Thyroid gland (tissue), 4 donors: Measurements from ENCODE around the gene FNDC11. TPM values are rescaled to one million over a fixed set of nuclear protein-coding genes. Genes with fewer than 3 reads are reported as not detected.

Source experiments
- DNase-seq, 2 donors: peaks; one replicate each; pipeline ENCODE4 v3.0.0-alpha.2; 2019
- H3K27ac ChIP-seq, 3 donors: fragments of 200-600 bp; sonication (generic); 1 replicate in 2 of 3; 2 replicates in 1 of 3; pipeline ENCODE4 v1.5.1; 2016 to 2019; ENCODE audit warnings: mild to moderate bottlenecking in 1 of 3, moderate library complexity in 1 of 3
- H3K27me3 ChIP-seq: fragments of 200-600 bp; sonication (generic); one replicate; pipeline ENCODE4 v1.5.1; 2019
- H3K36me3 ChIP-seq, 2 donors: fragments of 200-600 bp; sonication (generic); one replicate each; pipeline ENCODE4 v1.5.1; 2016 to 2019
- H3K4me1 ChIP-seq, 2 donors: fragments of 200-600 bp; sonication (generic); one replicate each; pipeline ENCODE4 v1.5.1; 2017 to 2019
- H3K4me3 ChIP-seq, 3 donors: fragments of 200-600 bp; sonication (generic); replicated peaks in 1 of 3; 1 replicate in 2 of 3; 2 replicates in 1 of 3; pipeline ENCODE4 v1.5.1; 2016; ENCODE audit warnings: mild to moderate bottlenecking in 1 of 3
- H3K9me3 ChIP-seq: fragments of 200-600 bp; sonication (generic); one replicate; pipeline ENCODE4 v1.5.1; 2017
- CTCF ChIP-seq, 6 experiments: fragments of 200-600 bp in 3 of 6; fragments of 450-650 bp in 3 of 6; sonication (generic) in 3 of 6; IDR thresholded peaks; one replicate each; pipeline ENCODE4 v1.5.1; 2016 to 2019; ENCODE audit warnings: antibody characterized with exemption in 6 of 6, mild to moderate bottlenecking in 2 of 6, inconsistent platforms in 1 of 6, moderate library complexity in 1 of 6
- POLR2A ChIP-seq, 2 donors: fragments of 450-650 bp; IDR thresholded peaks; one replicate each; pipeline ENCODE4 v1.6.1; 2017; ENCODE audit warnings: antibody characterized with exemption in 2 of 2, mild to moderate bottlenecking in 2 of 2, moderate library complexity in 1 of 2
- WGBS, 2 donors: methylation state at CpG; one replicate each; pipeline ENCODE4 v1.1.5; 2017; 5-methylcytosine and 5-hydroxymethylcytosine counted together
- intact Hi-C: fragments of 100-400 bp; cut with DNase I; formaldehyde crosslinking; loops from one replicate; pipeline ENCODE4 v1.15.1; 2023
- total RNA-seq, 4 donors: library from RNA; depleted of rRNA; stranded (reverse); fragments of >200 nt; gene quantifications; one replicate each; pipeline ENCODE4 v1.2.3, GENCODE V29; 2016

Gene FNDC11
- total RNA-seq, 4 donors from 2014 or later, result 0.39 to 0.89 (median 0.40) TPM; not detected in 1

GRCh38 chr20:63520934-63521601 is 32.9 kb upstream of the FNDC11 start:
- peaks cover 0 to 4% of the 10 kb centered on the region in 2 donors for H3K36me3 ChIP-seq
- DNase-seq, result peak; percentile 75 to 78
- H3K27ac ChIP-seq, result peak overlapping the region; percentile 85 to 95 (median 92)
- H3K27me3 ChIP-seq, result no peaks in the 10 kb centered on the region
- H3K4me3 ChIP-seq, result peak overlapping the region; percentile 66 to 94 (median 91)
- H3K9me3 ChIP-seq, result no peaks in the 10 kb centered on the region
- 10% methylated on average over 2 of the region's 68 CpGs; no CpG with 5 or more reads in 1 of the 2 donors for WGBS, 2 donors
- TF ChIP-seq POLR2A (IDR thresholded peaks at IDR 0.05), result no peak
- peak in 1 of 6 experiments; percentile 5 for TF ChIP-seq CTCF (IDR thresholded peaks at IDR 0.05)
- peaks cover 23 to 25% of the 10 kb centered on the region in 2 donors for H3K4me1 ChIP-seq
- intact Hi-C loops, result no loop called here

- Histone ChIP-seq H3K4me3 (peak overlapping the region; percentile 66 to 94 (median 91)), H3K4me1 (peaks cover 23 to 25% of the 10 kb centered on the region in 2 donors), H3K9me3 (no peaks in the 10 kb centered on the region), H3K27ac (no peak overlapping the region), H3K27me3 (no peaks in the 10 kb centered on the region), H3K36me3 (peaks cover 0 to 4% of the 10 kb centered on the region in 2 donors)
- WGBS, 2 donors, result 2 to 64% methylated on average over 6 to 11 of the region's 23 CpGs
- DNase-seq, result no peak
- intact Hi-C loops, result no loop called here
- TF ChIP-seq POLR2A (IDR thresholded peaks at IDR 0.05) (no peak), CTCF (IDR thresholded peaks at IDR 0.05) (no peak)
Observed at GRCh38 chr20:63521602-63522001, 32.4 kb upstream of the FNDC11 start.

DNA sequence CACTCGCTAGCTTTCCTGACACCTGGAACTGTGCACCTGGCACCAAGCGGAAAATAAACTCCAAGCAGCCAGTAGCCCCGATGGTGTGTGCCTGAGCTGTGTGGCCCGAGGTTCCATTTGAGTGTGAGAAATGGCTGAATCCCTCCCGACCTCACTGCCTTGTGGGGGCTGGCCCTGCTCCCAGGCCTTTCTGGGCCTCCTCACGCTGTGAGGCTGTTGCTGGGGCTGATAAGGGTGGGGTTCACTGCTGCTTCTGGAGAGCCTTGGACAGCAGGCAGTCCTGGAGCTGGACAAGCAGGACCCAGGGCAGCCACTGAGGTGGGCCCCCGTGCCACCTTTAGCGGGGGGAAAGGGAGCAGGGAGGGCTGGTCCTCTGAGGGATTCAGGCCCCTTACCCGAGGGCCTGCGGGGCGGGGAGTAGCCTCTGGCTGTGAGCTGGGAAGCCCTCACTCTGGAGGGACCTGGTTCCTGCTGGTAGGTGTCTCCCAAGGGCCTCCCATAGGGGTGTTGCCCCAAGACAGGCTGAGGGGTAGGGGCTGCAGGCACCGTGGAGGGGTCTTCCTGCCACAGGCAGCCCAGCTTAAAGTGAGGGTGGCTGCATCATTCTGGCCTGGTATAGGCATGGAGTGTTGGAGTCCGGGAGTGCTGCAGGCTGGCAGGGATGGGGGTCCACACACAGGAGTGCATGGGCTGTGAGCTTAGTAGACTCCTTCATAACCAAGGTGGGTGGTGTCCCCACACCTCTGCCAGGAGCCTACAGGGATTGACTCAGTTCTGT is 31.7 kb upstream of the FNDC11 start:
- Histone ChIP-seq H3K4me3 (no peak overlapping the region), H3K36me3 (peaks cover 0 to 4% of the 10 kb centered on the region in 2 donors), H3K9me3 (no peaks in the 10 kb centered on the region), H3K4me1 (peaks cover 23 to 25% of the 10 kb centered on the region in 2 donors), H3K27me3 (no peaks in the 10 kb centered on the region), H3K27ac (no peak overlapping the region)
- DNase-seq, result no peak
- intact Hi-C loops, result no loop called here
- WGBS, 2 donors, result 62 to 77% methylated on average over 8 to 10 of the region's 13 CpGs
- TF ChIP-seq POLR2A (IDR thresholded peaks at IDR 0.05) (no peak), CTCF (IDR thresholded peaks at IDR 0.05) (no peak)

GRCh38 chr20:63522981-63523611 is 30.9 kb upstream of the FNDC11 start:
- H3K9me3 ChIP-seq, result no peaks in the 10 kb centered on the region
- no peak for DNase-seq
- intact Hi-C loops, result no loop called here

More at GRCh38 chr20:63522981-63523611, 30.9 kb upstream of the FNDC11 start:
- Histone ChIP-seq H3K4me3 (no peak overlapping the region), H3K36me3 (peaks cover 0 to 4% of the 10 kb centered on the region in 2 donors), H3K27me3 (no peaks in the 10 kb centered on the region), H3K4me1 (peaks cover 23 to 25% of the 10 kb centered on the region in 2 donors), H3K27ac (no peak overlapping the region)
- TF ChIP-seq POLR2A (IDR thresholded peaks at IDR 0.05) (no peak), CTCF (IDR thresholded peaks at IDR 0.05) (no peak)
- 97% methylated on average over 6 to 11 of the region's 11 CpGs for WGBS, 2 donors
